ENCODE results near the gene B3GNT4. TPM values are rescaled to one million over a fixed set of nuclear protein-coding genes. Genes with fewer than 3 reads are reported as not detected.

Gene B3GNT4
- total and polyA plus RNA-seq, 2 of the 4 experiments (the other 2 are of a cell fraction) = 0.18 to 0.53 TPM

DNA sequence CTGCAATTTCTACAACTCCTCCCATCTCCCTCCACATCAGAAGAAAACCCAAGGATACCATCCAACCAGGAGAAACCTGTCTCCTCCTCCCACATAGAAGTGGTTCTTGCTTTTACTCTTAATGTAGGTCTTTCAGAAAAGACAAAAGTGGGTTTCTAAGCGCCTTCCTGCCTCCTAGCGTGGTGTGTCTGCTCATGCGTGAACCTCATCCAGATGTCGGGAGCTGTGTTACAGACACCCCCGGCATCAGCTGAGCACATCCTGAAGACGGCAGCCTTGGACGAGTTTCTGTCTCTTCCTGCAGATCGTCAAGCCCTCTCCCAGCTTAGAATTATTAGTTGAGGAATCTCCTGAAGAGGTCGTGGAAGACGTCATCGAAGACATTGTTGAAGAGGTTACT is 11.1 kb upstream of the B3GNT4 start:
- no peak overlapping the region for H2BK15ac ChIP-seq (ENCODE audit: low read depth, low read length)
- H2BK20ac ChIP-seq (ENCODE audit: low read depth, low read length) = no peak overlapping the region
- H3K36me3 ChIP-seq (ENCODE audit: control insufficient read depth, insufficient read depth, low read length) = no peaks in the 10 kb centered on the region
- POLR2A ChIA-PET (ENCODE audit: unreplicated experiment) = no interaction called here
- H3K4me1 ChIP-seq (ENCODE audit: control insufficient read depth, insufficient read depth, low read length) = peaks cover 2% of the 10 kb centered on the region
- no peaks in the 10 kb centered on the region for H4K20me1 ChIP-seq (ENCODE audit: insufficient read depth, low read length)
- H3K4me2 ChIP-seq (ENCODE audit: low read depth, low read length) = no peak overlapping the region
- H3K4me3 ChIP-seq (ENCODE audit: insufficient read depth, low read depth, low read length) = no peak overlapping the region
- H3K79me1 ChIP-seq (ENCODE audit: low read depth in 1 of 2, low read length in 2 of 2) = no peaks in the 10 kb centered on the region
- CTCF ChIA-PET = no interaction called here
- no peak overlapping the region for H2BK5ac ChIP-seq (ENCODE audit: low read depth, low read length, poor library complexity, severe bottlenecking)
- H3K27ac ChIP-seq (ENCODE audit: insufficient read depth, low read length) = no peak overlapping the region
- no peak overlapping the region for H2AK9ac ChIP-seq (replicated peaks; ENCODE audit: low read depth, low read length, poor library complexity)
- no peak for DNase-seq
- 100% methylated on average over 1 of the region's 11 CpGs; no CpG with 5 or more reads in 1 of the 2 experiments for WGBS, 2 experiments (ENCODE audit: extremely low coverage in 2 of 2, insufficient read length in 1 of 2)
- H3K9me3 ChIP-seq (ENCODE audit: control insufficient read depth, insufficient read depth, low read length) = peaks cover 2% of the 10 kb centered on the region; the same call in 1 of the 2 replicates
- dilution Hi-C loops (cut with HindIII; ENCODE audit: low sequenced_read_pairs, unreplicated experiment) = no loop called here
- TF ChIP-seq RCOR1 (IDR thresholded peaks at IDR 0.05; ENCODE audit: insufficient replicate concordance, low read length) (no peak), RFX5 (IDR thresholded peaks at IDR 0.05; ENCODE audit: low read depth, low read length) (no peak), RAD21 (IDR thresholded peaks at IDR 0.05; ENCODE audit: low read length) (no peak), SMC3 (IDR thresholded peaks at IDR 0.05; ENCODE audit: low read depth, low read length) (no peak), FOS (IDR thresholded peaks at IDR 0.05; ENCODE audit: low read depth, low read length) (no peak), MXI1 (IDR thresholded peaks at IDR 0.05; ENCODE audit: borderline replicate concordance, low read depth, low read length) (no peak), USF2 (IDR thresholded peaks at IDR 0.05; ENCODE audit: low read depth, low read length) (no peak), MAZ (IDR thresholded peaks at IDR 0.05; ENCODE audit: borderline replicate concordance, low read depth, low read length) (no peak), CEBPB (IDR thresholded peaks at IDR 0.05; ENCODE audit: low read depth, low read length) (no peak), NFE2L2 (IDR thresholded peaks at IDR 0.05; ENCODE audit: low read depth, low read length) (no peak)
- TF ChIP-seq, protein P1, sequence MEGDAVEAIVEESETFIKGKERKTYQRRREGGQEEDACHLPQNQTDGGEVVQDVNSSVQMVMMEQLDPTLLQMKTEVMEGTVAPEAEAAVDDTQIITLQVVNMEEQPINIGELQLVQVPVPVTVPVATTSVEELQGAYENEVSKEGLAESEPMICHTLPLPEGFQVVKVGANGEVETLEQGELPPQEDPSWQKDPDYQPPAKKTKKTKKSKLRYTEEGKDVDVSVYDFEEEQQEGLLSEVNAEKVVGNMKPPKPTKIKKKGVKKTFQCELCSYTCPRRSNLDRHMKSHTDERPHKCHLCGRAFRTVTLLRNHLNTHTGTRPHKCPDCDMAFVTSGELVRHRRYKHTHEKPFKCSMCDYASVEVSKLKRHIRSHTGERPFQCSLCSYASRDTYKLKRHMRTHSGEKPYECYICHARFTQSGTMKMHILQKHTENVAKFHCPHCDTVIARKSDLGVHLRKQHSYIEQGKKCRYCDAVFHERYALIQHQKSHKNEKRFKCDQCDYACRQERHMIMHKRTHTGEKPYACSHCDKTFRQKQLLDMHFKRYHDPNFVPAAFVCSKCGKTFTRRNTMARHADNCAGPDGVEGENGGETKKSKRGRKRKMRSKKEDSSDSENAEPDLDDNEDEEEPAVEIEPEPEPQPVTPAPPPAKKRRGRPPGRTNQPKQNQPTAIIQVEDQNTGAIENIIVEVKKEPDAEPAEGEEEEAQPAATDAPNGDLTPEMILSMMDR (conservative IDR thresholded peaks at IDR 0.05; ENCODE audit: low read depth, low read length) = no peak
- no TSS peak for BruUV-seq (replicated peaks)
- H4K8ac ChIP-seq (ENCODE audit: low read depth in 2 of 2, low read length in 2 of 2) = no peak overlapping the region
- H3K9me1 ChIP-seq (ENCODE audit: insufficient read depth, low read length) = 0 out of 2 replicates have a peak, but pooled peaks cover 3% of the 10 kb centered on the region
- H3K9ac ChIP-seq (ENCODE audit: low read depth, low read length) = no peak overlapping the region
- H3K14ac ChIP-seq (replicated peaks; ENCODE audit: low read depth, low read length) = no peak overlapping the region
- H3K23ac ChIP-seq (ENCODE audit: low read depth, low read length) = no peak overlapping the region
- in situ Hi-C loops (cut with MboI; ENCODE audit: low sequenced_read_pairs) = loop anchor here (5.0 kb wide), 2 partner anchors 60 to 135 kb away; no protein-coding TSS in a partner anchor
- no peak overlapping the region for H2BK120ac ChIP-seq (ENCODE audit: low read depth, low read length)
- H4K5ac ChIP-seq (ENCODE audit: low read depth, low read length) = no peak overlapping the region
- H3K56ac ChIP-seq (ENCODE audit: extremely low read depth, insufficient read depth, low read length) = no peak overlapping the region
- intact Hi-C loops (cut with micrococcal nuclease) = no loop called here
- no peak overlapping the region for H2AFZ ChIP-seq (replicated peaks; ENCODE audit: low read length, poor library complexity)
- no peak overlapping the region for H2AK5ac ChIP-seq (ENCODE audit: low read depth, low read length)
- H3K27me3 ChIP-seq (ENCODE audit: control insufficient read depth, insufficient read depth, low read length) = no peaks in the 10 kb centered on the region
- no peak overlapping the region for H3K18ac ChIP-seq (ENCODE audit: low read depth, low read length)
- no peak overlapping the region for H4K91ac ChIP-seq (ENCODE audit: insufficient read depth, low read depth, low read length)
- ATAC-seq (ENCODE audit: low read depth) = no peak
- no peak overlapping the region for H3K4ac ChIP-seq (ENCODE audit: low read depth, low read length)

Data from IMR-90 (cell line).